ENCODE measurements around the gene TGFBI. TPM values are rescaled to one million over a fixed set of nuclear protein-coding genes. Genes with fewer than 3 reads are reported as not detected.
A peak's percentile ranks its signal among the peaks of the same experiment; 100 is the strongest.

Gene TGFBI
- total RNA-seq, 6 donors from 2014 or later = 51.0 to 189 (median 126) TPM

- Histone ChIP-seq H3K27ac (no peak overlapping the region), H3K27me3 (no peaks in the 10 kb centered on the region), H3K9me3 (no peaks in the 10 kb centered on the region), H3K4me1 (peaks cover under 1 to 4% (median 3%) of the 10 kb centered on the region in 4 donors), H3K36me3 (no peaks in the 10 kb centered on the region), H3K4me3 (no peak overlapping the region)
- TF ChIP-seq POLR2AphosphoS5 (IDR thresholded peaks at IDR 0.05) = no peak
- no peak for TF ChIP-seq EP300 (IDR thresholded peaks at IDR 0.05)
- TF ChIP-seq POLR2A (IDR thresholded peaks at IDR 0.05) = no peak
- TF ChIP-seq, protein P1, sequence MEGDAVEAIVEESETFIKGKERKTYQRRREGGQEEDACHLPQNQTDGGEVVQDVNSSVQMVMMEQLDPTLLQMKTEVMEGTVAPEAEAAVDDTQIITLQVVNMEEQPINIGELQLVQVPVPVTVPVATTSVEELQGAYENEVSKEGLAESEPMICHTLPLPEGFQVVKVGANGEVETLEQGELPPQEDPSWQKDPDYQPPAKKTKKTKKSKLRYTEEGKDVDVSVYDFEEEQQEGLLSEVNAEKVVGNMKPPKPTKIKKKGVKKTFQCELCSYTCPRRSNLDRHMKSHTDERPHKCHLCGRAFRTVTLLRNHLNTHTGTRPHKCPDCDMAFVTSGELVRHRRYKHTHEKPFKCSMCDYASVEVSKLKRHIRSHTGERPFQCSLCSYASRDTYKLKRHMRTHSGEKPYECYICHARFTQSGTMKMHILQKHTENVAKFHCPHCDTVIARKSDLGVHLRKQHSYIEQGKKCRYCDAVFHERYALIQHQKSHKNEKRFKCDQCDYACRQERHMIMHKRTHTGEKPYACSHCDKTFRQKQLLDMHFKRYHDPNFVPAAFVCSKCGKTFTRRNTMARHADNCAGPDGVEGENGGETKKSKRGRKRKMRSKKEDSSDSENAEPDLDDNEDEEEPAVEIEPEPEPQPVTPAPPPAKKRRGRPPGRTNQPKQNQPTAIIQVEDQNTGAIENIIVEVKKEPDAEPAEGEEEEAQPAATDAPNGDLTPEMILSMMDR (IDR thresholded peaks at IDR 0.05) = no peak
- ATAC-seq (ENCODE audit: low FRiP score in 2 of 2) (peak in 1 of 2 donors; percentile 58), DNase-seq (no peak)
- 77 to 87% methylated on average over 11 of the region's 11 CpGs for WGBS, 2 donors
These were observed 22.6 kb upstream of the TGFBI start for GRCh38 chr5:136006164-136006563.

DNA sequence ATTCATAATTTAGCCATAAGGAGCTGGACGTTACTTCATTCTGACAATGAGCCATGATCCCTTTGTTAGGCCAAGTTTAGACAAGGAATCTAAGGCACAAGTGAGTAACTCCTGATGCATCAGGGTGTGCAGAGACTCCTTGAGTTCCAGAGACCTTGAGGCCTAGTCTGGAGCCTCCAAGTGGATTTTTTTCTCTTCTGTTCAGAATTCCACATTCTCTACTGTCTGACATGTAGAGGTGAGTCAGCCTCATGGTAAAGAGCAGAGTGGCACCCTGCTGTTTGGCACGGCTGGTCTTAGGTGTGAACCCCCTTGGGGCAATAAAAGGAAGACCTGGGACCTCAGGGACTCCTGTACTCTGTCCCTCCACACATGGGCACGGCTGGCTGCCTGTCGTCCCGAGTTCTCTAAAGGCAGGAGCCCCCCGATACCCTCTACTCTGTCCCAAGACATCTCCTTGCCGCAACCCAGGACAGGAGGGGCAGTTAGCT, 22.0 kb upstream of the TGFBI start:
- Histone ChIP-seq H3K36me3 (no peaks in the 10 kb centered on the region), H3K4me1 (peaks cover 7 to 10% (median 9%) of the 10 kb centered on the region in 4 donors), H3K27ac (no peak overlapping the region), H3K9me3 (no peaks in the 10 kb centered on the region), H3K27me3 (no peaks in the 10 kb centered on the region), H3K4me3 (no peak overlapping the region)
- ATAC-seq (ENCODE audit: low FRiP score in 2 of 2) = peak in 1 of 2 donors; percentile 83
- no peak for DNase-seq
- WGBS, 2 donors = 86% methylated on average over 6 to 7 of the region's 7 CpGs
- TF ChIP-seq POLR2AphosphoS5 (IDR thresholded peaks at IDR 0.05) (no peak), EP300 (IDR thresholded peaks at IDR 0.05) (no peak), POLR2A (IDR thresholded peaks at IDR 0.05) (no peak)
- TF ChIP-seq, protein P1 (IDR thresholded peaks at IDR 0.05) = no peak

DNA sequence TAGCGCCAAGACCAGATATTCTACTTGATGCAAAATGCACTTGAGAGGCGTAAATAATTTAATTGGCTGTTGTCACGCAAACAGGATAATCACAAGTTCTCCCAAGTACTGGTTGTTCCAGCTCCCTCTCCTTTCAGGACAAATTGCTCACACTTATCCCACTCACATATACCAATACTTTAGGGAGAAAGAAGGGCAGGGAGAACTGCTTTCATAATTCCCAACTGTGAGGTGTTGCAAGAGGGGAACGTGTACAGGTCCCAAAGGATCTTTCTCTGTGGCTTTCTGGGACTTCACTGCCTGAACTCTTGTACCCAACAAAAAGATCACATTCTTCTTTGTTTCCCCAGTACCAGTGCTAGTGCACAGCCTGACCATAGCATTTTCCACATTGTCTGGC, 21.5 kb upstream of the TGFBI start:
- H3K9me3 ChIP-seq = no peaks in the 10 kb centered on the region
- no peaks in the 10 kb centered on the region for H3K27me3 ChIP-seq
- no peaks in the 10 kb centered on the region for H3K36me3 ChIP-seq
- peaks cover 11 to 14% (median 13%) of the 10 kb centered on the region in 4 donors for H3K4me1 ChIP-seq
- WGBS, 2 donors = 83 to 92% methylated on average over 4 of the region's 4 CpGs
- TF ChIP-seq EP300 (IDR thresholded peaks at IDR 0.05) = no peak
- no peak overlapping the region for H3K4me3 ChIP-seq
- ATAC-seq (ENCODE audit: low FRiP score in 2 of 2) = no peak
- H3K27ac ChIP-seq = no peak overlapping the region
- DNase-seq = no peak

DNA sequence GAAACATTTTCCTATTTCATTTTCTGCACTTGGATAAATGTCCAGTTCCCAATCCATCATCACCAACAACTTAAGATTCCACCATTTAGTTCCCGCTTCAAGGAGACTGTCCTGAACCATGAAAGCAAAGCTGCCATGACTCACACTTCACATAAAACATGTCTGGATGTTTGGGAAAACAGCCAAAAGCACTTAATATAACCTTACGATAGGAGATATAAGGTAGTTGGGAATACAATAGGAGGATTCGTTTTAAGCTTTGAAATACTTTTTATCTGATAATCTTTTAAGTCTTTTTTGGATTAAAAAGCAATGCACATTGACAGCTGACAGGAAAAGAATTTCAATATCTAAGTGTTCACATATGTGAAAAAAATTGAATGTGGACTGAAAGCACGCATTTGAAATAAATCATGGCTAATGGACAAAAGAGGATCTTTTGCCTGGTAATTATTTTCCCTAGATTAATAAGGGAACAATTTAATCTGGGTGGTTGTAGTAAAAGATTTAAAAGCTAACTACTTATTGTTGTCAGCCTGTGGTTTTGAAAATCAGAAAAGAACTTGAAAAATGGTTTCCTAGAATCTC, 17.3 kb upstream of the TGFBI start:
- Histone ChIP-seq H3K36me3 (no peaks in the 10 kb centered on the region), H3K27ac (peak overlapping the region; percentile 37 to 58 (median 47)), H3K4me1 (peaks cover 31 to 37% (median 34%) of the 10 kb centered on the region in 4 donors), H3K27me3 (no peaks in the 10 kb centered on the region), H3K4me3 (no peak overlapping the region), H3K9me3 (no peaks in the 10 kb centered on the region)
- TF ChIP-seq POLR2AphosphoS5 (IDR thresholded peaks at IDR 0.05) = peak in 1 of 2 donors; percentile 18
- TF ChIP-seq, protein P1 (IDR thresholded peaks at IDR 0.05) = no peak
- DNase-seq (no peak), ATAC-seq (ENCODE audit: low FRiP score in 2 of 2) (peak in 1 of 2 donors; percentile 30)
- WGBS, 2 donors = 25 to 31% methylated on average over 4 of the region's 4 CpGs

- H3K4me3 ChIP-seq = no peak overlapping the region
- no peaks in the 10 kb centered on the region for H3K27me3 ChIP-seq
- ATAC-seq (ENCODE audit: low FRiP score in 2 of 2) (peak in 1 of 2 donors; percentile 68), DNase-seq (no peak)
- peaks cover 31 to 44% (median 36%) of the 10 kb centered on the region in 4 donors for H3K4me1 ChIP-seq
- H3K27ac ChIP-seq = peak overlapping the region; percentile 34 to 58 (median 54)
- WGBS, 2 donors = 1 to 6% methylated on average over 3 of the region's 3 CpGs
- H3K9me3 ChIP-seq = no peaks in the 10 kb centered on the region
- no peaks in the 10 kb centered on the region for H3K36me3 ChIP-seq
- peak in 1 of 4 donors; percentile 37 for TF ChIP-seq EP300 (IDR thresholded peaks at IDR 0.05)
- no peak for TF ChIP-seq POLR2A (IDR thresholded peaks at IDR 0.05)
- TF ChIP-seq POLR2AphosphoS5 (IDR thresholded peaks at IDR 0.05) = peak in 1 of 2 donors; percentile 30
These were observed 16.6 kb upstream of the TGFBI start for GRCh38 chr5:136012041-136012804.

All from upper lobe of left lung (tissue), 6 donors.